Embryonic facial prominence (tissue), 1 donor: ENCODE measurements around the gene PLCH2.

Experiments
- DNase-seq: peaks from one replicate; pipeline ENCODE4 v3.0.0-alpha.2; 2016; ENCODE audit errors: extremely low spot score

PLCH2 gene

DNA sequence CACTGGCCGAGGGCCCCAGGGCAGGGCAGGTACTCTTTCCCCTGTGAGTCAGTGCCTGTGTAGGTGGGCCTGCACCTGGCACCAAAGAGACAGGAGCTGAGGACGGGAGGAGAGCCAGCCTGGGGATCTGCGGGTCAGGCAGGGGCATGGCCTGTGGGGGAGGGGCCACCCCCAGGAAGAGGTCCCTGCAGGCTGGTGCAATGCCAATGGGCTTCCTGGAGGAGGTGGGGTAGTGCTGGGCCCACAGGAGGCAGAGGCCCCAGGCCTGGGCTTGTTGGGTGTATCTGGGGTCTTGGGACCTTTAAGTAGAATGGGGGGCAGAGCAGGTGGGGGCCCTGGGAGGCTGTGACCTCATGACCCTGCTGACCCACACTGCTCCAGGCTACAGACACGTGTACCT is 23.2 kb downstream of the PLCH2 start:
- no peak for DNase-seq

DNA sequence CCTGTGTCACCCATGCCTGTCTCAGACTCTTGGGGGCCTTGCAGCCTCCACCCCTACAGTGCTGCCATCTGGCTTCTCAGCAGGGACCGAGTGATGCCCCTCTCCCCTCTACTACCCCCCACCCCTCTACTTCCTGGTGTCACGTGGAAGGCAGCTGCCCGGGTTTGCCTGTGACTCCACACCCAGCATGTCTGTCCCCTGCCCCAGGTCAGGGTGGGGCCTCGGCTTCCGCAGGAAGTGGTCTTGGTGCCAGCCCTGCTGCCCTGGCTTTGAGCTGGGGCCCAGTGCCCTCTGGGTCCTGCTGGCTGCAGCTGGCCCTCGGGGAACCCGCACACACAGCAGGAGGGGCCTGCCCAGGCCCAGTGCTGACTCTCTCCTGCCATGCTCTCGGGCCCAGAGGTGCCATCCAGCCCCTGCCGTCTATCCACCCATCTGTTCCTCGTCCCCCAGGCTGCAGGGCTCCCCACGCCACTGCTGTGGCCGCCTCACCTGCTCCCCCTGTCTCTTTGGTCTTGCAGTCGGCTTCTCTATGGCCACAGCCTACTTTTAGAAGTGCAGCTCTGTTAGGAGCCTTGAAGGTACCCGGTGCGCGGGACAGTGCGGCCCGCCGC is 24.0 kb downstream of the PLCH2 start:
- no peak for DNase-seq

DNA sequence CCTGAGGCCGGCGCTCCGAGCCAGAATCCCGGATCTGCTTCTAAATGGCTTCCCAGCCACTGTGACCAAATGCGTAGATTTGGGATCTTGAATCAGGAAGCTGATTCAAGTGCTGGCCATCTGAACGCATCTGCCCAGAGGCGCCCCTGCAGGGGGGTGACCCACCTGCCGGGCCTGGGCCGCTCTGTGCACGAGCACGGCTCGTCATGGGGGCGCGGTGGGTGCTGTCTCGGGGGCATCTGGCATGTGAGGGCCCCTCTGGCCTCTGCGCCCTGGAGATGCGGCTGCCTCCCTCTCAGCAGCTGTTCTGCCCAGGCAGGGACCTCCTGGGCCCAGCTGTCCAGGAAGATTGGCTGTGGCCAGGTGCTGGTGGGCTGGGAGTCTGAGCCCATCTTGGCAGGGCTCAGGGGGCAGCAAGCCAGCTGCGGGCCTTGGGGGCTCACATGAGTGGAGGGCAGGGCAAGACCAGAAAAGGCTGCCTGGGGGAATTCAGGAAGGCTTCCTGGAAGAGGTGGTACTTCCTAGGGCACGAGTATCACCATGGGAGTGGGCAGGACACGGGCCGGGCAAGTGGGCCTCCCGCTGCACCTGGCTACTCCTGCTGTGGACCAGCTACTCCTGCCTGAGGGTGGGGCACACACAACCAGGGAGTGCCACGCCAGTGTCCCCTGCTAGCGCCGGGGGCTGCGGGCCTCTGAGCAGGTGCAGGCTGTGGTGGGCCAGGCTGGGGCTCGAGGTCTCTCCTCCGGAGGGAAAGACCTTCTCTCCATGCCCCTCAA is 25.1 kb downstream of the PLCH2 start:
- DNase-seq: no peak

DNA sequence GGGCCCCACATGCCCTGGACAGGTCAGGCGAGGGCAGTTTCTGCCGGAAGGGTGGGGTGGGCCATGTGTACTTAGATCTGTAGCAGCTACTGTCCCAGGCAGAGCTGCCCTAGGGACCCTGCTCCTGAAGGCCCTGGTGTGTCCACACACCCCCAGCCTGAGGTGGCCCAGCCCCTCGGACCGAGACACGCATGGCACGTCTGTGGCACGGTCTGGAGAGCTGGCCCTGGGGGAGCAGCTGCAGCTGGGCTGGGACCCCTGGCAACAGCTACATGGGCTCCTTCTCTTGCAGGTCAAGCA is 25.7 kb downstream of the PLCH2 start:
- DNase-seq: no peak

DNA sequence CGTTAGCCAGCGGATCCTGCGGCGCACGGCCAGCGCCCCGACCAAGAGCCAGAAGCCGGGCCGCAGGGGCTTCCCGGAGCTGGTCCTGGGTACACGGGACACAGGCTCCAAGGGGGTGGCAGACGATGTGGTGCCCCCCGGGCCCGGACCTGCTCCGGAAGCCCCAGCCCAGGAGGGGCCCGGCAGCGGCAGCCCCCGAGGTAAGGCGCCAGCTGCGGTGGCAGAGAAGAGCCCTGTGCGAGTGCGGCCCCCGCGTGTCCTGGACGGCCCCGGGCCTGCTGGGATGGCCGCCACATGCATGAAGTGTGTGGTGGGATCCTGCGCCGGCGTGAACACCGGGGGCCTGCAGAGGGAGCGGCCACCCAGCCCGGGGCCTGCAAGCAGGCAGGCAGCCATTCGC is 26.1 kb downstream of the PLCH2 start:
- no peak for DNase-seq

DNA sequence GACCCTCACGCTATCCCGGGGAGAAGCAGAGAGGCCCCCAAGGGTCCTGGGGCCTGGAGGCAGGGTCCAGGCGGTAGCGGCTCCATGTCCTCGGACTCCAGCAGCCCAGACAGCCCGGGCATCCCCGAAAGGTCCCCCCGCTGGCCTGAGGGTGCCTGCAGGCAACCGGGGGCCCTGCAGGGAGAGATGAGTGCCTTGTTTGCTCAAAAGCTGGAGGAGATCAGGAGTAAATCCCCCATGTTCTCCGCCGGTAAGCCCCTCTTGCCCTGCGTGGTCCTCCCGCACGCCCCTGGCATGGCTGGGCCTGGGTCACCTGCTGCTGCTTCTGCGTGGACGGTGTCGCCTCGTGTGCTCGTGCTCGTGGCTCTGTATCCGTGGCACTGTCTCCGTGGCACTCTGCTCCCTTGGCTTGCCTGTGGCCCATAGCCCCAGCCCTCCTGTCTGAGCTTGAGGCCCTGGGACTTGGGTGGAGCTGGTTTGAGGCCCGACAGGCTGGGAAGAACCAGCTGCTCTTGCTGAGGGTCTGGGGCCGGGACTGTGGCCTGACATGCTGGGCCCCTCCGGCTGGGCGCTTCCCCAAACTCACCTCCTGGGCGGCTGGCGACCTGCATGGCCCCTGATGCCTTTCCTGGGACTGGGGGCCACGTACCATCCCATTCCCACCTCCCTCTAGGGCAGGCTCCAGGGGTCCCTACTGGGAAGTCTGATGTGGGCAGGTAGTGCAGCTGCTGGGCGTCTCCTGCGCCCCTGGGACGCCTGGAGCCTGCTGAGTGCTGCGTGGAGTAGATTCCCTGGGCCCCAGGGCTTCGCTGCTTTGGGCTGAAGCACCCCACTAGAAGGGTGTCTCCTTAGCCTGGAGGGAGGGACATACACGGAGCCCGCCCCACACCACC is 26.8 kb downstream of the PLCH2 start:
- no peak for DNase-seq

DNA sequence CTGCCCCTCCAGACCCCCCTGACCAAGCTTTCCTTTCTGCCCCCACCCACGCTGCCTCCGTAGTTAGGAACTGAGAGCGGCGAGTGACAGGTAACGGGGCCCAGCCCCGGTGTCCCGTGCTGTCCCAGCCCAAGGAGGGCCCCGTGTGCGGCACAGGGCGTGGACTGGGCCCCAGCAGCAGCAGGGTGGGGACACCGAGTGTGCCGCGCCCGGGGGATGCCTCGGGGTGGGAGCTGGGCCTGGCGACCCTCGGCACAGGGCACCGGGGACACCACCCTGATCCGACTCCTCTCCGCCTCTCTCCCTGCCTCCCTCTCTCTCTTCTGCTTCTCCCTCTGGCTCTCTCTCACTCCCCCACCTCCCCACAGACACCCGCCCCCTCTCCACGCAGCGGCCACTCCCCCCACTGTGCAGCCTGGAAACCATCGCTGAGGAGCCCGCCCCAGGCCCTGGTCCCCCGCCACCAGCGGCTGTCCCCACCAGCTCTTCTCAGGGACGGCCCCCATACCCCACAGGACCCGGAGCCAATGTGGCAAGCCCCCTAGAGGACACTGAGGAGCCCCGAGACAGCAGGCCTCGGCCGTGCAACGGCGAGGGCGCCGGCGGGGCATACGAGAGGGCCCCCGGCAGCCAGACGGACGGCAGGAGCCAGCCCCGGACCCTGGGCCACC is 27.6 kb downstream of the PLCH2 start:
- no peak for DNase-seq

DNA sequence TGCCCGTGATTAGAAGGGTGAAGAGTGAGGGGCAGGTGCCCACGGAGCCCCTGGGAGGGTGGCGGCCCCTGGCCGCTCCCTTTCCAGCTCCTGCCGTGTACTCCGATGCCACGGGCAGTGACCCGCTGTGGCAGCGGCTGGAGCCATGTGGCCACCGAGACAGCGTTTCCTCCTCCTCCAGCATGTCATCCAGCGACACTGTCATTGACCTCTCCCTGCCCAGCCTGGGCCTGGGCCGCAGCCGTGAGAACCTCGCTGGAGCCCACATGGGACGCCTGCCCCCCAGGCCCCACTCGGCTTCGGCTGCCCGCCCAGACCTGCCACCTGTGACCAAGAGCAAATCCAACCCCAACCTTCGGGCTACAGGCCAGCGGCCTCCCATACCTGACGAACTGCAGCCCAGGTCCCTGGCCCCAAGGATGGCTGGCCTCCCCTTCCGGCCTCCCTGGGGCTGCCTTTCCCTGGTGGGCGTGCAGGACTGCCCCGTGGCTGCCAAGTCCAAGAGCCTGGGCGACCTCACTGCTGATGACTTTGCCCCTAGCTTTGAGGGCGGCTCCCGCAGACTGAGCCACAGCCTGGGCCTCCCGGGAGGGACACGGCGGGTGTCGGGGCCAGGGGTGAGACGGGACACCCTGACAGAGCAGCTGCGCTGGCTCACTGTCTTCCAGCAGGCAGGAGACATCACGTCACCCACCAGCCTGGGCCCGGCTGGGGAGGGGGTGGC is 28.3 kb downstream of the PLCH2 start:
- DNase-seq: no peak

DNA sequence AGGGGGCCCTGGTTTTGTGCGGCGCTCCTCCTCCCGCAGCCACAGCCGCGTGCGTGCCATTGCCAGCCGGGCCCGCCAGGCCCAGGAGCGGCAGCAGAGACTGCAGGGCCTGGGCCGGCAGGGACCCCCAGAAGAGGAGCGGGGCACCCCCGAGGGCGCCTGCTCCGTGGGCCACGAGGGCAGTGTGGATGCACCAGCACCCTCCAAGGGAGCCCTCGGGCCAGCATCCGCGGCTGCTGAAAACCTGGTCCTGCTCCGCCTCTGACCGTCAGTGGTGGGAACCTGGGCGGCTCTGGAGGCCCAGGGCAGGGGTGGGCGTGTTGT is 28.8 kb downstream of the PLCH2 start:
- no peak for DNase-seq

DNA sequence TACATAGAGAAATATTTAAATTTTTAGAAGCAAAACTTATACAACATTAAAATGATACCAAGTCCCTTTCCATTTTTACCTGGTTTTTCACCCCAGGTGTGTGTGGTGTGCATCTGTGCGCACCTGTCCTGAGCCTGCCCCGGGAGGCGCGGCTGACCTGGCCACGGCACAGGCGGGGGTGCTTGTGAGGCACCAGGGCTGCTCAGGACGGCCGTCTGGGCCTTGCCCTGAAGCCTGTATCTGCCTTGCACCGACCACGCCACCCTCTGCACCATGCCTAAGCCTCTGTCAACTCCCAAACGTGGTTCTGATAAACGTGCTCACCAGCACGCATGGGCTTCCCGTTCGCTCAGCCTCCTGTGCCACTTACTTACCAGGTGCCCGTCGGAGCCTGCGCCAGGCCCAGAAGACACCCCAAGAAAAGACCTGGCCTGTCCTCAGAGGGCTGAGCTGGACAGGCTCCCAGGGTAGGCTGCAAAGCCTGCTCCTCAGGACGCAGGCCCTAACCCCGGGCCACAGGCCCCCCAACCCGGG is 29.4 kb downstream of the PLCH2 start:
- DNase-seq: no peak

DNA sequence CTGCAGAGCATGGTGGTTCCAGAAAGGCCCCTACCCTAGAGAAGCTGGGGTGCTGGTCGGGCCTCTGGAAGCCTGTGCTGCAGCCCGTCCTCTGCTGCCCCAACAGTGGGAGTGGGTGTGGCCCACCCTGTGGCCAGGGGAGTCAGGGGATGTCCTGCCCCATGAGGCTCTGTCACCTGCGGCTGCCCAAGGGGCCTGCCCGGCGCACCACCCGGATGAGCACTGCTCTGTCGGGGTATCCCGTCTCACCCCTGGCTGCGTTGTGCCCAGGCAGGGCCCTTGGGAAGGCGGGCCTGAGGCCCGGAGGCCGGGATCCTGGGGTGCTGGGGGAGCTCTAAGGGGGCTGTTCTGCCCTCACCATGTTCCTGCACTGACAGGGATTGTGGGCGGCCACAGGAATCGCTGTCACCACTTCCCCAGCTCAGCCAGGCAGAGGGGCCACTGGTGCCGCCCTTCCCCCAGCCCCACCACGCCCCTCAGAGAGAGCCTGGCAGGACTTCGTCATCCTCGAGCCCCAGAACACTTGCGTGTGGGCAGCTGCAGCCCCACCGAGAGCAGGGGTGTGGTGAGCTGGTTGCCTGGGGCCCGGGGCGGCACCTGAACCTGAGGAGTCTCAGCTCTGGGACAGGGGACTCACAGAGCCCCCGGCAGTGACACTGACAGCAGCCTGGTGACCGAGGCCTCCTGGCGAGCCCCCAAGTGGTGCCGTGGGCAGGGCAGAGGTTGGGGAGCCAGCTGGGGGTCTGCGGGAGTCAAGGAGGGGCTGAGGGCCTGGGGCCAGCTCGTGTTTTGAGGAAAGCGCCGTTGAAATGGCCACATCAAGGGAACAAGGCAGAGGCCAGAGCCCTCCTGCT is 30.1 kb downstream of the PLCH2 start:
- no peak for DNase-seq

DNA sequence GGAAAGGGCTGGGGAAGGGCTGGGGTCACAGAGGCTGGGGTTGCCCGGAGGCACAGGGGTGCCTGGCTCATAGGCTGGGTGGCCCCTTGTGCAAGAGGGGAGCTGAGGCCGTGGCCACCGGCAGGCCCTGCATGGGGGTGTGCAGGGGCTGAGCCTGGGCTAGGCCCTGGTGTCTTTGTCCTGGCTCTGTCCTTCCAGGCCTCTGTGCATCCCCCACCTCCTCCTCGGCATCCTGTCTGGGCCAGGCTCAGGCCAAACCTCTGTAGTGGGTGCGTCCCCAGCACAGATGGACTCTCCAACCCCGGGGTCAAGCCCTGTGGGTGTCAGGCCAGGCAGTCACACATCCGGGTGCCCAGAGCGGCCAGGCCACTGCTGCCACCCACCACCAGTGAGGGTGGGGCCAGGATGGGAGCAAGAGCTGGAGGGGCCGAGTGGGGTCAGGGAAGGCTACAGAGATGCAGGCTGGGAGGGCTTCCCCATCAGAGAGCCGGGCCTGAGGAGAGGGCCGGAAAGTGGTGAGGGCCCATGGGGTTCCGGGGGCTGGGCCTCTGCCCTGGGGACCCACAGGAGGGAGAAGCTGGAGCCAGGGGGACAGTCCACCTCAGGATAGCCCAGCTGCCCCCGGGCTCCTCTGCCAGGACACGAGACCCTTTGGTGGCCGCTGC is 30.9 kb downstream of the PLCH2 start:
- no peak for DNase-seq

DNA sequence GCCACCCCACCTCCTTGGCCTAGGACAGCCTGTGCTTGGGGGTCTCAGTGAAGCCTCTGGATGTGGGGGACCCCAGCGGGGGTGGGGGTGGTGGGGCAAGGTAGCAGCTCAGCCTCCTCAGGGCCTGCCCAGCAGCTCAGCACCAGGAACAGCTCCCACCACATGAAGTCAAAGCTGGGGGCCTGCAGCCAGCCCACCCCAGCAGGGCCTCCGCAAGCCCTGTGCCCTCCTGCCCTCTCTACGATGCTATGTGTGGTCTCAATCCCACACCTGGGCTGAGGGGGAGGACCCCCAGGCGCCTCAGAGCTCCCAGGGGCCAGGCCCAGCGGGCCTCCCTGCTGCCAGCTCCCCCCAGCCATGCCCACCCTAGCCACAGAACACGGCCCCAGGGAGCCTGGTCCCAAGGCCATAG is 31.7 kb downstream of the PLCH2 start:
- DNase-seq: no peak

DNA sequence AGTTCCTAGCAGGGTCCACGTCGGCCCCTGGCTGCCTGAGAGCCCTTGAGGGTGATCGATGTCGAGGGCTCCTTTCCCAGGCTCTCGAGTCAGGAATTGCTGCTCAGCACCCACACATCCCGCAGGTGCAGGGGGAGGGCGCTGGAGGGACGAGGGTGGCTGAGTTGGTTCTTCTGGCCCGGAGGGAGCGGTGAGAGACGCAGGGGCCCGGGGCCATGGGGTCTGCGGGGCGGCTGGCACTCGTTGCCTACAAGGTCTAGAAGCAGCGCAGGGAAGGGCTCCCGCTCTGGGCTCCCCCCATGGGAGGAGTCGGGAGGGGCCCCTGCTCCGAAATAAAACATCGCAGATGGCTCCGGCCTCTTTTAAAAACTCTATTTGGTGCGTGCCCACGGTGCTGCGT is 32.1 kb downstream of the PLCH2 start:
- no peak for DNase-seq

DNA sequence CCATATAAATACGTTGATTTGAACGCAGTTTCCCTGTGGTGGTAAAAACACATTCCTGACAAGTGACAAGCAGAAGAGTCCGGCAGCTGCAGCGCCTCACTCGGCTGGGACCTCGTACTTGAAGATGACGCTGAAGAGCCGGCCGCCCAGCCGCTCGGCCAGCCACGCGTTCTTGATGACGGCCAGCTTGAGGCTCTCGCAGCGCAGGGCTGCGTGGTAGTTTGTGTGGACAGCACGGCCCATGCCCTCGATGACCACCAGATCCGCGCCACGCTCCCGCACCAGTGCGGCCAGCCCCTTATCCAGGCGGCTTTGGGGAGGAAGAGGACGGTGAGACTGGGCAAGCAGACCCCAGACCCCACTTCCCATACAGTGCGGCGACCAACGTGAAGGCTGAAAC is 32.7 kb downstream of the PLCH2 start:
- no peak for DNase-seq

DNA sequence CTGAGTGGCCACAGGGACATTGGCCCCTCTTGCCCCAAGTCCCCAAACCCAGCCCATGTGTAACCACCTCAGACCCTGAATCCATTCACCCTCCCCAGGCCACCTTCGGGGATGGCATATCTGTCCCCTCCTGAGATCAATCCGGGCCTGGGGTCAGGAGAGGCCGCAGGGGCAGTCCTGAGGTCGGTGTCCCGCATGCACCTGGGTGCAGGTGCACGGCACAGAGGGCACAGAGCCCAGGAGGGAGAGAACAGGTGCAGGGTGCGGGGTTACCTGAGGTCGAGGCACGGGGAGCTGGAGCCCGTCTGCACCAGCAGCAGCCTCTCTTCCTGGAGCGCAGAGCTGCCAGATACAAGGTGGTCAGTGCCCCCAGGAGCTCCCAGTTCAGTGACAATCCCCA is 33.5 kb downstream of the PLCH2 start:
- no peak for DNase-seq

DNA sequence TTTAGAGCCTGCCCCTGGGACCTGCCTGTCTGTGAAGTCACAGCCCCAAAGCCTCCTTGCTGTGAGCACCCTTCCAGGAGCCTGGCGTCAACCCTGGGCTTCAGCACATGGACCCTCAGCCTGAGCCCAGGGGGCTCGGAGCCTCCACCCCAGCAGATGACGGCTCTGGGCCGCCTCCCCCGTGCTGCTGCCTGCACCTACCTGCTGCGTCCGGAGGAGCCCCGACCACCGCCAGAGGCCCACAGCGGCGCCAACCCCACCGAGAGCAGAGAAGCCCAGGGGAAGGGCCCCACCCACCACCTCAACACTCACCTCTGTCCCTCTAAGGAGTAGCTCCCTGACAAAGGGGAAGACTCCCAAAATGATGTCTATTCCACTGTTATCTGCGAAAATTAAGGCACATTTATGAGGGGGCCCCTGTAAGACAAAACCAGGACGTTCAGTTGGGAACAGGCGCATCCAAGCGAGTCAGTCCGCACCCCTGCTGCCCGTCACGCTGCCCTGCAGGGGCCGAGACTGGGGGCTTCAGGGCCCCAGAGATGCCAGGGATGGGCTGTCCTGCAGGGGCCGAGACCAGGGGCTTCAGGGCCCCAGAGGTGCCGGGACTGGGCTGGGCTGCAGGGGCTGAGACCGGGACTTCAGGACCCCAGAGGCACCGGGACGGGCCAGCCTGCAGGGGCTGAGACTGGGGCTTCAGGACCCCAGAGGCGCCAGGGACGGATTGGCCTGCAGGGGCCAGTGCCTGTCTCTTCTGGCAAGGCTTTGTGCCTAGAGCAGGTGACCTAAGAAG is 34.5 kb downstream of the PLCH2 start:
- no peak for DNase-seq

DNA sequence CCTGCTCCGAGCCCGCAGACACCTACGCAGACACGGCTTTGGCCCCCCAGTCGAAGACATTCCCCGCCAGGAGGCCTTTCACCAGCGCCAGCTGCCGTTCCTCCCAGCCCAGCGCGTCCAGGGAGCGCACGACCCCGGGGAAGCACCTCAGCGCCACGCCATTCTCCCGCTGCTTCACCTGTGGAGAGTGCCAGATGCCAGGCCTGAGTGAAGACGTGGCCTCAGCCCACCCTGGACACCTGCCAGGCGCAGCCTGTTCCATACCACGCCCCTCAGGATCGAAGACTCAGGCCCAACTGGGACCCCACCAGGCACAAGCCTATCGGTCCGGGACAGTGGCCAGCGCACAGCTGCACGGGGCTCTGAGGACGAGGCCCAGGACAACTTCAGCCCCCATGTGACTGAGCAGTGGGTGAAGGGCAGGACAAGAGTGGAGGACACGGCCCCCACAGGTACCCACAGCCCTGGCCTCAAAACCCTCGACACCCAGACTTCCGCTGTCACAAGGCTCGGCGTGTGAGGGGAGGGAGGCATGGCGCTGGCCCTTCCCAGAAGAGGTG is 36.9 kb downstream of the PLCH2 start:
- DNase-seq: no peak
